Kidney tubule cell (primary cell): ENCODE data around the gene HINT2.

ENCODE experiments used
- DNase-seq: peaks from one replicate; pipeline ENCODE4 v3.0.0-alpha.2; 2018; ENCODE audit warnings: low spot score

The HINT2 gene

DNA sequence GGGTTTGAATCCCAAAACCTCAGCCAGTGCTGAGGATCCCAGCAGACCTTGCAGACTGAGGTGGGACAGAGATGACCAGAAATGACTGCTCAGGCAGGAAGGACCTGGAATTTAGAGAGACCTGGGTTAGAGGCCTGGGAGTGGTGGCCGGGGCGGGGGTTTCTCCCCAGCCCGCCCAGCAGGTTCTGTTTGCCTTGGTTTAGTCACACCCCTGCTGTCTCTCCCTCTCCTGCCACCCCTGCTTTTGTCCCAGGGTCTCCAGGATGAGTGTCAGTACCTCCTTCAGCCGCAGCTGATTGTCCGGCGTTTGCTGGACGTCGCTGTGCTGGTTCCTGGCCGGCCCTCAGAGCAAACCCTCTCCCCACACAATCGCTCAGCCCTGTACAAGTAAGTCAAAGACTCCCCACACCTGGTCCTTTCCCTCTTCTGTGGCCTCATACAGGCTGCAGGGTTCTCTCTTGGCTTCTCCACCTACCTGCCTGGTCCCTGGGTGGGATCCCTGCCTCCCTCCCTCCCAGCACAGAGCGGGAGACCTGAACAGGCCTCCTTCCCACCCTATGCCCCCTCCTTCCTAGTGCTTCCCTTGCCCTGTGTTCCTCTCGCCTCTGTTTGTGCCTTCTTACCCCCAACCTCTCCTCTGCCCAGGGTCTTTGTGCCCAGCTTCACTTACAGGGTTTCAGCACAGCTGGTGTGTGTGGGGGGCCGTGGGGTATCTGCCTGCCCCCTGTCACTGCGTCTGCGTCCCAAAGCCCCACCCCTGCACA lies 26.2 kb upstream of the HINT2 start:
- DNase-seq = no peak

- DNase-seq = no peak
These were observed 25.1 kb upstream of the HINT2 start for GRCh38 chr9:35839926-35840325.

- DNase-seq = no peak
These were observed 21.8 kb upstream of the HINT2 start for GRCh38 chr9:35836595-35836994.

- no peak for DNase-seq
These were observed 20.9 kb upstream of the HINT2 start for GRCh38 chr9:35835766-35836165.

GRCh38 chr9:35835216-35835632 lies 20.4 kb upstream of the HINT2 start:
- DNase-seq = no peak

DNA sequence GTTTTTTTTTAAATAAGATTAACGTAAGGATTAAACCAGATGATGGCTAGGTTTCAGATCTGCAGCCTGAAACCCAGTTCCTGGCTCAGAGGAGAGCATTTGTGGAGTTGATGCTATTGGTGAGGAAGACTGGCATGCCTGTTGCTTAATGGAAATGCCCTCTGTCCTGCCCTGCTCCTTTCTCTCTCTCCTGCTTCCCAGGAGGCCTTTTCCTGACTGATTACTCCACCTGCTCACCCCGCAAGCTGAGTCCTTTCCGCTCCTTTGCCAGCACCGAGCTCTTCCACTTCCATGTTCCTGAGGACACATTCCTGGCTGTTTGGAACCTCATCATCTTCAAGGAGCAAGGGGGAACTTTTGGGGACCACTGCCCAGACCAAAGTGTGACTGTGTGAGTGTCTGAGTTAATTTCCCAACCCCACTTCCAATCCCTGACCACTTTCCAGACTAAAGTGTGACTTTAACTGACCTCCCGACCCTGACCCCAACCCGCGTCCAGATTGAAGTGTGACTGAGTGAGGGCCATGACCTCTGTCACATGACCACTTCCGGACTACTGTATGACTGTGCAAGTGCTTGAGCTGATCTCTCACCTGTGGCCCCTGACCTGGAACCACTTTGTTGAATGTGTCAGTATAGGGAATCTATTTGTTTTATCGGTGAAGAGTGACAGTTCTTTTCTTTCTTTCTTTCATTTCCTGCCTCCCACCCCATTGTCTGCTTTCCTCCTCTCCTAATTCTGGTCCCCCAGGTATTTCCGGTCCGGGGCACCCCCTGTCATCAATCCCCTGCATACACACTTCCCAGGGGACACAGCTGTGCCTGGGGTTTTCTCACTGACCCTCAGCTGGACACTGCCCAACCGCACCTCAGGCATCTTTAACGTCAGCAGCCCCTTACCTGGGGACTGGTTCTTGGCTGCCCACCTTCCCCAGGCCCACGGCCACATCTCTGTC lies 19.7 kb upstream of the HINT2 start:
- no peak for DNase-seq

DNA sequence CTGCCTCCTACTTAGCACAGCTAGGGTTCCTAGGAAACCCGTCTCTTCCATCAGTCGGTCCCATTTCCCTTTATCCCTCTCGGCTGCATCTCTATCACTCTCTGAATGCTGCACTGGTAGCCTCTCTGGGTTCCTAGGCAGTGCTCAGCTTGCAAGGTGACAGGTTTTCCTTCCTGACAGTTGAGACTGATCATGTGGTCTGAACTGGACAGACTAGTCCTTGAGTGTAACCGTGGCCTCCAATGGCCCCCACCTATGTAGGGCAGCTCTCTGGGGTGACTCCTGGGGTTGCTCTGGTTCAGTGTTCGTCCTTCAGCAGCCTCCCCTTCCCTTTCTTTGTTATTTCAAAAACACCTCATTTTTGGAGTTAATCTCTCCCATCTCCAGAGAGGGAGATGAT lies 18.0 kb upstream of the HINT2 start:
- DNase-seq = no peak

GRCh38 chr9:35831040-35831439 lies 16.2 kb upstream of the HINT2 start:
- DNase-seq = no peak

GRCh38 chr9:35829764-35830096 lies 14.9 kb upstream of the HINT2 start:
- no peak for DNase-seq

DNA sequence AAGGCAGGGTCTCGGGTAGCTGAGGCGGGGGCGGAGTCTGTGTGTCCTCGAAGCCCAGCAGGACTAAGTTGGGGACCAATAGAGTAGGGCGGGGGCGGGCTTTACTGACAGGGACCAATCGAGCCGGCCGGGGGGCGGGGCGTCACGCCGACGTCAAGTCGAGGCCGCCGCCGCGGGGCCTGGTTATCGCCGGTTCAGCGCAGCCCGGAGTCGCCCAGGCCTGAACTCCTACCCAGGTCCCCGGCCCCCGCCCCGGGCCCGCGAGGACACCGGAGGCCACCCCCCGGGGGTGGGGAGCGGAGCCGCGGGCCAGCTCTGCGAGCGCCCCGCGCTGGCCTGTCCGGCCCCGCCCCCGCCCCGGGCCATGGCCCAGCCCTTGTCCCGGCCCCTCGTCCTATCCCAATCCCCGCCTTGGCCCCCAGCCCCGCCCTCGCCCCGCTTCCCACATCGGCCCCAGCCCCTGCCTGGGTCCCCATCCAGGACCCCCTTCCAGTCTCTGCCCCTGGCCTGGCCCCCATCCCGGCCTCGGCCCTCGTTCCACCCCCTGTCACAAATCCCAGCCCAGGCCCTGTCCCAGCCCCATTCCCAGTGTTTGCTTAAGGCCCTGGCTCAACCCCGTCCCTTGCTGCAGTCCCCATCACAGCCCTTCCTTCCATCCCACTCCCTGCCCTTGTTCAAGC lies 14.4 kb upstream of the HINT2 start, which contains the start of gene TMEM8B:
Gene TMEM8B, plus strand, starts transcription at position 145 of the 680 bp plus-strand sequence. Its CDS starts 220 bp downstream, at position 365.
- peak; percentile 82 for DNase-seq

DNA sequence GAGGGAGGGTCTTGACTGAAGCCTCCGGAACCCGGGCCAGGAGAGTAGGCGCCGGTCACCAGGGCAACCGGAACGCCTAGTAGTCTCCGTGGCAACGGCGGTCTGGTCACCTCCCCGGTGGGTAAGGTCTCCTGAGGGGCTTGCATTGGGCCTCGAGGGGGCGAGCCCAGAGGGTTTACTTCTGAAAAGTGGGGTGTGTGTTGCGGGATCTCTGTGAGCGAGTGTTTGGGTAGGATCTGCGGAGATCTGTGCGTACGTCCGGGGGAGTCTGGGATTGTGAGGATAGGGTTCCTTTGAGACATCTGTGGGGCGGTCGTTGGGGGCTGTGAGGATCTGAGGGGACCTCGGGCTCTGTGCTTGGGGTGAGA lies 13.9 kb upstream of the HINT2 start, which contains the start of gene FAM221B:
Gene FAM221B, minus strand, starts transcription at position 17 of the 368 bp plus-strand sequence. CDS start 2,571 bp downstream, outside the sequence.
- DNase-seq = peak; percentile 3

GRCh38 chr9:35827486-35827885 lies 12.6 kb upstream of the HINT2 start:
- DNase-seq = peak; percentile 8

DNA sequence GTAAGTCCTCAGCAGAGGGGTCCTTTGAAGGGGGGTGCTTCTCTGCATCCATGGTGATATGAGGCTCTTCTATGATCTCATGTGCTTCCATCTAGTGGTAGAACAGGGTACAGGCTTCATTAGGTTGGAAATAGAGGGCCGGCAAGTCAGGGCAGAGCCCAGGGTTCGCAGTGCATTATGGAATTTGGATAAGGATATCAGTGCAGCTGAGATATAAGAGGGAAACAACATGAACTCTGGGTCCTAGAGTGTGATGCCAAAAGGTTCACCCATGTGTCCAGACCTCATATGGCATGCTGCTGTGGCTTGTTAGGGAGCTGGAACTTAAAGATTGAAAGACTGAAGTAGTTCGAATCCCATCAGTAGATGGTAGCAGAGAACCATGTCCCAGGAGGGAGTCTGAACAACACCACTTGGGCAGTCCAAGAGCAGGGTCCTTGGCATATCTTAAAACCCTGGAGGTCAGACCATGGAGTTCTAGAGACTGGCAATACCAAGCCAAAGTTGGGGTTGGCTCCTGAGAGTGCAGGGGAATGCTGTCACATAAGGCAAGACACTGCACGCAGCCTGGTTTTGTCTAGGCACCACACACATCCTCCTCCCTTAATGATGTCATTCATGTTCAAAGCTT lies 11.3 kb upstream of the HINT2 start:
- peak; percentile 64 for DNase-seq

GRCh38 chr9:35822926-35823325 lies 8.1 kb upstream of the HINT2 start:
- no peak for DNase-seq

GRCh38 chr9:35820076-35820475 lies 5.2 kb upstream of the HINT2 start:
- DNase-seq = peak; percentile 48

GRCh38 chr9:35818341-35818740 lies 3.5 kb upstream of the HINT2 start:
- no peak for DNase-seq

GRCh38 chr9:35816708-35817107 lies 1.9 kb upstream of the HINT2 start:
- no peak for DNase-seq

- peak; percentile 71 for DNase-seq
These were observed 569 bp downstream of the HINT2 start for GRCh38 chr9:35814106-35814840.

DNA sequence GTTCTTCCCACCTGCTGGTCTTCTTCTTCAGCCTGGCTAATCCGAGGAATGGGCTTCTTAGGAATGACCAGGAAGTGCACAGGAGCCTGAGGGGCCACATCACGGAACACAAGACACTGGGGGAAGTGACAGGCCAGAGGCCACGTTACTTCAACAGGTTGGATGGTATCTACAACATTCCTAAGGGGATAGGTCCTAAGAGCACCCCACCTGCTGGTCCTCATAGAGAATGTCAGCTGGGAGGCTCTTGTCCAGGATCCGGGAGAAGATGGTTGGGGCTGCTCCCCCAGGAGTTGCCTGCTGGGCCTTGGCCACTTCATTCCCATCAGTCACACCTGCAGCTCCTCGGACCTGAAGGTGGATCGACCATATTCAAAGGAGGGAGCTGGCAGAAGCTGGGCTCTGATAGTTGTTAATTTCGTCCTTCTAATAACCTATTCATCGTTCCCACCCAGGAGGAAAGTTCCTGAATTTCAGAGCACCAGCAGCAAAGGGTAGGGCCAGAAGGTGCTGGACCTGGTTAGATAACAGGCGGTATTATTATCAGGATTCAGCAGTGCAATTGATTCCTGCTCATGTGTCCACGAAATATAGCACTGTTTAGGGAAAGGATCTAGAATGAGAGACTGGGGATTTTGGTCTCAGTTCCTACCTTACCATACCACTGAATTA lies 1.3 kb downstream of the HINT2 start:
- peak; percentile 73 for DNase-seq

GRCh38 chr9:35812025-35812602 lies 2.7 kb downstream of the HINT2 start, which contains the start of gene SPAG8:
Gene SPAG8 (minus strand): TSS chr9:35812262. CDS start chr9:35812147, 115 bp downstream.
- peak; percentile 98 for DNase-seq
